HG03097 (cell line): ENCODE results near the gene ADAM15.

Experiments used
- ATAC-seq: cut with Tn5 transposase; IDR thresholded peaks from one replicate; pipeline ENCODE4 v1.9.1; 2021; ENCODE audit not compliant: unreplicated experiment, low FRiP score

Gene ADAM15

DNA sequence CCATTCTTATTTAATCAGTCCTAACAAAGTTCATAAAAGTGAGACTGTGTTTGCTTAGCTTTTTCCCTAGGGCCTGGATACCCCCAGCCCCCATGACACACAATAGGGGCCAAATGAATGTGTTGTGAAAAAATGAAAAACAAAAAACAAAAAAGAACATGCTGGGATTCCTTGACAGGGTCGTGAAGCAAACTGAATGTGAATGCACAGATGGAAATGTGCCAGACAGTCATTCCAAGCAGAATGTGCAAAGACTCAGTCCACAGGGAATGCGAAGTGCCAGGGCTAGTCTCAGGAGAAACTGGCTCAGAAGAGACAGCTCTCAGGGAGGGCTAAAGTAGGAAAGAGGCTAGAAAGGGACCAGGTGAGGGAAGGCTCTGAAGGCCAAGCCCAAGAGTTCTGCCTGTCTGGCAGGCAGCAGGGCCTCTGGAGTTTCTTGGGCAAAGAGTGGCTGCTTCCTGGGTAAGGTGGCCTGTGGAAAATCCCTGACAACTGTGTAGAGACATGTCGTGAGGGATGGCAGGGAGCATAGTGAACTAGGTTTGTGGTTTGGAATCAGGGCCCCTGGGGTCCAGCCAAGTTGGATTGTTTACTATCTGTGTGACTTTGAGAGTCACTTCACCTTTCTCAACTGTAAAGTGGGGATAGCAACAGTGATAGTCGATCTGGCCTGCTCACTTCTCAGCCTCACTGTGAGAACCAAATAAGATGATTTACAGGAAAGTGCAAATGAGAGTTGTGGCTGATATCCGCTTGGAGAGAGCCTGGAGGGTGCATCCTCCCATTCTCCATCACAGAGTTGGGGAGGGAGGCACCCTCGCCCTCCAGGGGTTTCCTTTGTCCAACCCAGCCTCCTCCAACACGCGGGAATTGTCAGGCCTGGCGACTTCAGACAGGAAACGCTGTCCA, 1.2 kb upstream of the ADAM15 start:
- ATAC-seq = no peak

DNA sequence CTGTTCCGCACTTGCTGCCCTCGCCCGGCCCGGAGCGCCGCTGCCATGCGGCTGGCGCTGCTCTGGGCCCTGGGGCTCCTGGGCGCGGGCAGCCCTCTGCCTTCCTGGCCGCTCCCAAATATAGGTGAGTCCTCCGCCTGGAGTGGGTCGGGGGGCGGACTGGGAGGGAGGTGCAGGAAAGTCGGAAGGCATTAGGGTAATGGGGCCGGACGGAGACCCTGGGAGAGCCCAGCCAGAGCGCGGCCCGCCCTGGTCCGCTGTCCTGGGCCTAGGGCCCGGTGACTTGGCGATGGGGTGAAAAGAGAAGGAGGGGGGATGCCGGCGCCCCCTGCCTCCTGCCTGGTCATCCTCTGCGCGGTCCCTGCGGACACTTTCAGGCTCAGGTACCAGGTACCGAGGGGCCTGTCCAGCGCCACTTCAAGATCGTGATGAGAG, 243 bp downstream of the ADAM15 start:
- ATAC-seq = no peak

DNA sequence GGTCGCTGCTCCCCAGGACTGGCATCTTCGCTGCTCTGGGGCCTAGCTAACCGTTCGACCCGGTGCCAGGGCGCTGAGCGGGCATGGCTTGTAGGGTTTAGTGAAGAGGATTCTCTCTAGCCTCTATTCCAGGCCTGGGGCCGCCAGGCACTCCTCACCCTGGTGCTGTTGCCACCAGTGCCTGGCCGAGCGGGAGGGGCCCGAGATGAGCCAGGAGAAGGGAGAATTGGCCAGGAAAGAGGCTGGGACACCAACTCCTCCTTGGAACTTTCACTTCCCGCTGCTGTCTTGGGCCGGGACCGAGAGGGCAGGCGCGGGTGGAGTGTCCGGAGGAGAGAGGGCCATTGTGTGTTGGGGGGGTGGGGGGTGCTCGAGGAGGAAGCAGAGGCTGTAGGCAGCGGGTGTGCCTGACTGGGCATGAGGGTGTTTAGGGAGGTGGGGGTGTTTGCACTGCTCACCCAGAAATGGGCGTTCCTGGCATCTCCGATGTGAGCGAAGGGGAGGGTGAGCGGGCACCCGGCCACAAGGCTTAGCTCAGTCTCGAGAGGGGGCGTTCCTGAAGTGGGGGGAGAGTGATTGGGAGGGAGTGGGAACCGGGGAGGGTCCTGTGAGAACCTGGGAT, 772 bp downstream of the ADAM15 start:
- no peak for ATAC-seq

DNA sequence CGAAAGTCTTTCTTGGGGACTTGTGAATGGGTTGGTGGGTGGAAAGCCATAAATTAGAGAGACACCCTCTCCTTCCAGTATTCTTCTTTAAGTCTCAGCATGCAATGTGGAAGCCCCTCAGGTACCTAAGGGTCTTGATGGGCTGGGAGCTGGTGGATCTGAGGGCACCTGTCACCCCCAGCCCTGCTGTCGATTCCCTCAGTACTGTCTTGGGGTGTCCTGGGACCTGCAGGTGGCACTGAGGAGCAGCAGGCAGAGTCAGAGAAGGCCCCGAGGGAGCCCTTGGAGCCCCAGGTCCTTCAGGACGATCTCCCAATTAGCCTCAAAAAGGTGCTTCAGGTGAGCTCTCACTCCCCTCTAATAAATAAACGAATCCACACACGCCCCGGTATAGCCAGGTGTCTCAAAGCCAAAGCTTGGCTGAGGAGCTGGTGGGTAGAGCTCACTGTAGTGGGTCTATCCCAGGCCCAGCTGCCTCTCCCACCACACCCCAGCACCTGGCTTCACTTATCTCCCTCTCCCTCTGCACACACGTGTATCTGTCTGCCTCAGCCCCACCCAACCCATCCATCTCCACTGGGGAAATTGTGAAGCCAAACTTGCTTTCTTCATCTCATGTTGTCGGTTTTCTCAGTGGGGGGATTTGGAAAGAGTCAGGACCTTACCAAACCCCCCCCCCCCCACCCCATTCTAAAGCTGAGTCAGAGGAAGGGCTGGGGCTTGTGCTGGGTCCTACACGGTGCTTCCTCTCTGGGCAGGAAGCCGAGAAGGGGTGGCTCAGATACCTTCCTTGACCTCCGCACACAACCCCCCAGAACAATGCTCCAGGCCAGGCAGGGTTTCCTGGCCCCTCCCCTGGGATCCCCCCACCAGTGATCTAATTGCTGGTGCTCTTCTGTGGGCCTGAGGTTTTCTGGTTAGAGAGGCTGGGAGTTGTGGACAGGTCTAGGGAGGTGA, 1.6 kb downstream of the ADAM15 start:
- ATAC-seq = no peak

DNA sequence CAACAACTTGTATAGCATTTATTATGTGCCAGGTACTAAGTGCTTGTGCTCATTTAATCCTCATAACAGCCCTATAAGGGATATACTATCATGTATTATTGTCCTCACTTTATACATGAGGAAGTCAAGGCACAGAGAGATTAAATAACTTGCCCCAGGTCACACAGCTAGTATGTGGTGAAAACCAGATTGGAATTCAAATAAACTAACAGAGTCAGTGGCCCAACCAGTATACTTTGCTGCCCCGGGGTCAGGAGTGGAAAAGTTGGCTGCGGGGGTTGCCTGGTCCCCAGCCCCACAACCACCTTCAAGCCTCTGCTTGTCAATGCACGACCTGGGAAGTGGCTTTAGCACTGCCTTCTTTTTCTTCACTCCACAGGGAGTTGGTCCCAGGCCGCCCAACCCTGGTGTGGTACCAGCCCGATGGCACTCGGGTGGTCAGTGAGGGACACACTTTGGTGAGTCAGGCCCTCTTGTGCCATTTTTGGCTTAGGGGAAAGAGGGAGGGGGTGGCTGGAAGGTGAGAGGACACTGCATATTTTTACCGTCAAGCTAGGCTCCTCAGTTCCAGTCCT, 2.5 kb downstream of the ADAM15 start:
- ATAC-seq = no peak

DNA sequence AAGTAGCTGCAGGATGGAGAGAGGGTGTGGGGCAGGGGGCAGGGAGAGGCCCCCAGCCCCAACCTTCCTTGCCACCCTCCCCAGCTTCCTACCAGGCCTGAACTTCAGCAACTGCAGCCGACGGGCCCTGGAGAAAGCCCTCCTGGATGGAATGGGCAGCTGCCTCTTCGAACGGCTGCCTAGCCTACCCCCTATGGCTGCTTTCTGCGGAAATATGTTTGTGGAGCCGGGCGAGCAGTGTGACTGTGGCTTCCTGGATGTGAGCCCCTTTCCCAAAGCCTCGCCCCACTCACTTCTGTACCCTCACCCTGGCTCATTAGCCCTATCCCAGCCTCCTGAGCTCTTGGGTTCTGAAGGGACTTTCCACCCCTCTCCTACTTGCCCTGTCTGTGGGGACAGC, 6.0 kb downstream of the ADAM15 start:
- ATAC-seq = no peak

DNA sequence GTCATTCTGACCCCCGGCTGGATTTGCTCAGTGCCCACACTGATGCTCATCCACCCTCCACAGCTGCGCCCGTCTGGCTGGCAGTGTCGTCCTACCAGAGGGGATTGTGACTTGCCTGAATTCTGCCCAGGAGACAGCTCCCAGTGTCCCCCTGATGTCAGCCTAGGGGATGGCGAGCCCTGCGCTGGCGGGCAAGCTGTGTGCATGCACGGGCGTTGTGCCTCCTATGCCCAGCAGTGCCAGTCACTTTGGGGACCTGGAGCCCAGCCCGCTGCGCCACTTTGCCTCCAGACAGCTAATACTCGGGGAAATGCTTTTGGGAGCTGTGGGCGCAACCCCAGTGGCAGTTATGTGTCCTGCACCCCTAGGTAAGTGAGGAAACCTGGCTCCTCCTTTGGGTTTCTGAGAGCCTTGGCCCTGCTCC, 6.7 kb downstream of the ADAM15 start:
- ATAC-seq = no peak

DNA sequence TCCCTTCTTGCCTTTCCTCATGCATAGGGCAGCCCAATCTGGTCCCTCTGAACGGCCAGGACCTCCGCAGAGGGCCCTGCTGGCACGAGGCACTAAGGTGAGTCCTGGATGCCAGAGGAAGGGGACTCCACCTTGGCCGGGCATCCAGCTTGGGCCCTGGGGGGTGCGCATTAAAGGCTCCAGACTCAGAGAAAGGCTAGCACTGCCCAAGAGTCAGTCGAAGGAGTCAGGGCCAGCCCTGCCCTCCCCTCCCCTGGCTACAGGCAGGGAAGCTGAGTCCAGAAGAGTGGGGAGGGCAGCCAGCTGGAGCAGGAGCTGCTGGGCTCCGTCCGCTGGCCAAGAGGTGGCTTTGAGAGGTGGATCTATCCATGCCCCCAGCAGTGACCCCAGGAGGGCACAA, 9.6 kb downstream of the ADAM15 start:
- no peak for ATAC-seq

DNA sequence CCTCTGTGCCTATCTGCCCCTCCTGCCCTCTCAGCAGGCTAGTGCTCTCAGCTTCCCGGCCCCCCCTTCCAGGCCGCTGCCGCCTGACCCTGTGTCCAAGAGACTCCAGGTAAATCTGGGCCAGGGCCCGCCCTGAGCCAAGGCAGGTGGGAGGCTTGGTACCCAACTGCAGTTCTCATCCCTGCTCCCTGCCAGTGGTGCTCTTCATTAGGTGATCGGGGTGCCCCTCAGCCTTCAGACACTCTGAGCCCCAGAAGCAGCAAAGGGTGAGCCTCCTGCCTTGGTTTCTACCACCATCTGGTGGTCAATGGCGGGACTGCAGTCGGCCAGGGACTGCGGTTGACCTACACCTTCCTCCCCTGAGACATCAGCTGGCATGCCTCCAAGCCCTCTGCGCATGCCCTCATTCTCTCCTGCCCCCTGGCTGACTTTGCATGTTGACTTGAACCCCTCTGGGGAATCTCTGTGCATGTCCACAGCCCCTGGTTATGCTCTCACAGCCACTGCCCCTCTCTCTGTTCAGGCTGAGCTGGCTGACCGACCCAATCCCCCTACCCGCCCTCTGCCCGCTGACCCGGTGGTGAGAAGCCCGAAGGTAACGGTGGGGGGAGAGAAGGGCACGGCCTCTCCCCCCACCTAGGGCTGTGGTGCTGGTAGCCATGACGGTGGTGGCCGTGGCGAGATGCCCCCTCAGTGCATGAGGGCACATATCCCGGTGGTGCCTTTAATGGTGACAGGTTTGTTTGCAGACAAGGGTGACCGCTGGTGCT, 10.4 kb downstream of the ADAM15 start:
- peak; percentile 47 for ATAC-seq

DNA sequence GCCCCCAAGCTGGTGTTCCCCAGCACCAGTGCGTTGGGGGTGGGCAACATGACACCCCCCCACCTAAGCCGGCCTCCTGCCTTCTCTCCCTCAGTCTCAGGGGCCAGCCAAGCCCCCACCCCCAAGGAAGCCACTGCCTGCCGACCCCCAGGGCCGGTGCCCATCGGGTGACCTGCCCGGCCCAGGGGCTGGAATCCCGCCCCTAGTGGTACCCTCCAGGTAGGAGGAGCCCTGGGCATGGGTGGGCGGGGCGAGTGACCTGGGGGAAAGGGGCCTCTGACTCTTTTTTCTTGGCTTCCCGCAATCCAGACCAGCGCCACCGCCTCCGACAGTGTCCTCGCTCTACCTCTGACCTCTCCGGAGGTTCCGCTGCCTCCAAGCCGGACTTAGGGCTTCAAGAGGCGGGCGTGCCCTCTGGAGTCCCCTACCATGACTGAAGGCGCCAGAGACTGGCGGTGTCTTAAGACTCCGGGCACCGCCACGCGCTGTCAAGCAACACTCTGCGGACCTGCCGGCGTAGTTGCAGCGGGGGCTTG, 11.1 kb downstream of the ADAM15 start:
- ATAC-seq = no peak

DNA sequence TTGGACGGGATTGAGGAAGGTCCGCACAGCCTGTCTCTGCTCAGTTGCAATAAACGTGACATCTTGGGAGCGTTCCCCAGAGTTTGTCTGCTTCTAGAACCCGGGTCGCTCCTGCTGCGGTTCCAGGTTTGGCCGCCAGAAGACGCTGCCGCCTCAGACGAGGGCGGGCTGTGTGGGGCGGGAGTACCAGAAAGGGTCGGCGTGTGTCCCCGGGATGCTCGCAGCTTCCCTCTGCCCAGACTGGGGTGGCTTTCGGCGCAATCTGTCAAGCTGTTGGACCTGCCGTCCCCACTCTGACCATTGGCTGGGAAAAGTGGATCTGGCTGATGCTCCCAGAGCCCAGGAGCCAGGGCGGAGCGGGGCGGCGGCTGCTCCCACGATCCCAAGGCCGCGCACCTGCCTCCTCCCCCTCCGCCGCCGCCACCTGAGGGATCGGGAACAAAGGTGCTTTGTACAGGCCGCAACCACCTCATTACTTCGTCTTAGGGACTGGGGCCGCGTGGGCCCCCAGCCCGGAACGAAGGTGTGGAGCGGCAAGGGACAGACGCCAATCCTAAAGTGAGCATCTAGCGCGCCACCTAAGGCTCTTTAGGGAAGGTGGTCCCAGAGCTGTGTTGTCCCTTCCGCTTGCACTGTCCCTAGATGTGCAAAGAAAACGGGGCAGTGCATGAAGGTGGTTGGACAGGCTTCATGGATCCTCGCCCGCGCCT, 11.7 kb downstream of the ADAM15 start:
- no peak for ATAC-seq

DNA sequence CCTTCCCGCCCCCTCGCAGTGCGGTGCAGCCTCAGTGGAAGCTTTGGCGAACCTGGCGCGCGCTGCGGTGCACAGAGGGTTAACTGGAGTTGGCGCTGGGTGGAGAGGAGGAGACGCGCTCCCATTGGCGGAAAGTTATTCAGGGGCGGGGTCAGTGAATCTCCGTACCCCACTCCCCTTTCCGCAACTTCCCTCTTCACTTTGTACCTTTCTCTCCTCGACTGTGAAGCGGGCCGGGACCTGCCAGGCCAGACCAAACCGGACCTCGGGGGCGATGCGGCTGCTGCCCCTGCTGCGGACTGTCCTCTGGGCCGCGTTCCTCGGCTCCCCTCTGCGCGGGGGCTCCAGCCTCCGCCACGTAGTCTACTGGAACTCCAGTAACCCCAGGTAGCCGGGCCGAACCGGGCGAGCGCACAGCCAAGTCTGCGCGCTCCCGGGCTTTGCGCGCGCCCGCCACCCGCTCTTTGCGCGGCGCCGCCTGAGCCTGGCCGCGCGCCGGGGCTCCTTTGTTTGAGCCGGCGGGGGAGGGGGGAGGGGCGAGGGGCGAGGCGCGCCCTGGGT, 12.5 kb downstream of the ADAM15 start, which contains the start of gene EFNA4:
TSS of gene EFNA4 (plus strand) at position 191 of the 561 bp plus-strand sequence. CDS start at position 275, 84 bp downstream.
- ATAC-seq = no peak

DNA sequence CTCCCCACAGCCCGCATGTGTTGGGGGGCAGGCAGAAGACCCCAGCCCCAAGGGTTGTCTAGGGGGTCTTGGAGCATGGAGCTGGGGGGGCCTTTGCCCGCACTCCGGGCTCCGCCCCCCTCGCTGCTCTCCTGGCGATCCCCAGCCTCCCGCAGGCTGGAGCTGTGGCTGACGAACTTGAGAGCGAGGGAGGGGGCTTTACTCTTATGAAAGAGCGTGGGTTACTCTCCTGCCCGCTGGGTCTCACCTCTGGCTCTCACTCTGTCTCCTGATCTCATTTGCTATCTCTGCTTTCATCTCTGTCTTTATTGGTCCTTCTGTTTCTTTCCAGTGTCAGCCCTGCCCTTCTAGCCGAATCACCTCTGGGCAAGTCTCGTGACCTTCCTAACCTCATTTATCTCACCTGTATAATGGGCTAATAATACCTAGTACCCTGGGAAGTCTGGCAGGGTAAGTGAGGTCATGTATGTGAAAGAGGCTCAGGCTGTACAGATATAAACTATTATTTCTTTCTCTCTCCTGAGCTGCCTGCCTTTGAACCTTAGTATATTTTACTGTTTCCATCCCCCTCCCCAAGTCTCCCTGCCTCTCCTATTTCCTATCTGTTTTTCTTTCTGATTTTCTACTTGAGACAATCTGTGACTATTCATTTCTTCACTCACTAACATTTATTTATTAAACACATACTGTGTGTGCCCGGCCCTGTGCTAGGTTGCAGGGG, 13.2 kb downstream of the ADAM15 start:
- no peak for ATAC-seq

DNA sequence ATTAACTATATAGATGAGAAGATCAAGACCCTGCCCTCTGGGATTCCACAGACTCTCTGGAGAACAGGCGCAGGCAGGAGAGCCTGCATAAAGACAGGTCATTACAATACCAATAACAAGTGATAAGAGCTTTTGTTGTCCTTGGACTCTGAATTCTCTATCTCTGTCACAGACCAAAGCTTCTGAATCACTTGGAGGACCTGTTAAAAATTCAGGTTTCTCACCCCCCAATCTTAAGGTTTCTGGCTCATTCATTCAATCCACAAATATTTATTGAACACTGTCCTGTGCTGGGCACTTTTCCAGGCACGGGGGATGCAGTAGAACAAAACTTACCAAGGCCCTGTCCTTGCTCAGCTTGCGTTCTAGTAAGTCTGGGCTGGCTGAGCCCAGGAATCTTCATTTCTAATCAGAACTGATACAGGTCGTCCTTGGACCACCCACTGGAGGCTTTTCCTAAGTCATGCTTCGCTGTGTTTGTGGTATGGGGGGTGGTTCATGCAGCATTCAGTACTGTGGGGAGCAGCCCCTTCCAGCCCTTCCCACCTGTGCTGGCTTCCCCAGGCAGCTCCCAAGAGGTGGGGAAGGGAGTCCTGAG, 13.8 kb downstream of the ADAM15 start:
- ATAC-seq = no peak

DNA sequence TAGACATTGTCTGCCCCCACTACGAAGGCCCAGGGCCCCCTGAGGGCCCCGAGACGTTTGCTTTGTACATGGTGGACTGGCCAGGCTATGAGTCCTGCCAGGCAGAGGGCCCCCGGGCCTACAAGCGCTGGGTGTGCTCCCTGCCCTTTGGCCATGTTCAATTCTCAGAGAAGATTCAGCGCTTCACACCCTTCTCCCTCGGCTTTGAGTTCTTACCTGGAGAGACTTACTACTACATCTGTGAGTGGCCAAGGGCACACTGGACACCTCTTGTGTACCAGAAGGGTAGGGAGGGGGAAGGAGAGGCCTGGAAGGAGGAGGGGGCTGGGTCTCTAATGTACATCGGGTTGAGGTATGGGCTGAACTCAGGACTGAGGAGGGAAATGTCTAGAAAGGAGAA, 15.7 kb downstream of the ADAM15 start:
- ATAC-seq = no peak

DNA sequence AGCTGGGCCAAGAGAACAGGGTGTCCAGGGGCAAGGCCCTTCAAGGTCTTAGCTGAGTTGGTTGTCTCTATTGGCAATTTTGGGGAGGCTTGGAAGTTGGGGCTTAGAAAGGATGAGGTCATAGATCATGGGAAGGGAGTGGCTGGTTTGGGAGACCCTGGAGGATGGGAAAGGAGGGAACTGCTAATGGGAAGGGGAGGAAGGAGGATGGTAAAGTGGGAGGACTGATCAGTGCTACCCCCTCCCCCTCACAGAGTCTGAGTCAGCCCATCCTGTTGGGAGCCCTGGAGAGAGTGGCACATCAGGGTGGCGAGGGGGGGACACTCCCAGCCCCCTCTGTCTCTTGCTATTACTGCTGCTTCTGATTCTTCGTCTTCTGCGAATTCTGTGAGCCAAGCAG, 17.5 kb downstream of the ADAM15 start:
- ATAC-seq = no peak

DNA sequence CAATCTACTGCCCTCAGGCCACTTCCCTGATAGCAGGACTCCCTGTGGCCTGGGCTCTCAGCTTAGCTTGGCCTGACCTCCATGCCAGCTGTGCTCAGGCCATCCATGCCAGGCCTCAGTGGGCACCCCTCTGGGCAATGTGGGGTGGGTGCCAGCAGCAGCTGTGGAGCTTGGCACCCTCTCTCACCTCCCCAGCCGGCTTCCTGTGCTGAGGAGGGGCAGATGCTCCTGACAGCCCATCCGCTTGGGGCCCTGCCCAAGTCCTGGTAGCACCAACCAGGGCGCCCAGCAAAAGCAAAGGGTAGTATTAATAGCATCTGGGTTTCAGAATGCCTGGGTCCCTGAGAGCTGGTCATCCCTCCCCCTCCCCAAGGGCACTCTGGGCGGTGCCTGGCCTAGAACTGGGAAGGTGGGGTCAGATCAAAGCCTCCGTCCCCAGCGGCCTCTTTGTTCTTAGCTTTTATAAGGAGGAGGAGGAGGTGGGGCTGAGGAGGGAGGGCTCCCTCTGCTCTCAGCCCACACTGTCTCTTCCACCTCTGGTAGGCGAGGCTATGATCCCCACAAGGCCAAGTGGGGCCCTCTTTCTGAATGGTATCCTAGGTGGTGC, 18.5 kb downstream of the ADAM15 start:
- no peak for ATAC-seq
